LNCAP (cell line): ENCODE results near the gene RYR1.

ENCODE experiments used
- TF ChIP-seq, protein P1 (sequence below): fragments of 450-650 bp; IDR thresholded peaks from 2 replicates; pipeline ENCODE4 v1.5.1; 2017; ENCODE audit warnings: mild to moderate bottlenecking

RYR1 gene

DNA sequence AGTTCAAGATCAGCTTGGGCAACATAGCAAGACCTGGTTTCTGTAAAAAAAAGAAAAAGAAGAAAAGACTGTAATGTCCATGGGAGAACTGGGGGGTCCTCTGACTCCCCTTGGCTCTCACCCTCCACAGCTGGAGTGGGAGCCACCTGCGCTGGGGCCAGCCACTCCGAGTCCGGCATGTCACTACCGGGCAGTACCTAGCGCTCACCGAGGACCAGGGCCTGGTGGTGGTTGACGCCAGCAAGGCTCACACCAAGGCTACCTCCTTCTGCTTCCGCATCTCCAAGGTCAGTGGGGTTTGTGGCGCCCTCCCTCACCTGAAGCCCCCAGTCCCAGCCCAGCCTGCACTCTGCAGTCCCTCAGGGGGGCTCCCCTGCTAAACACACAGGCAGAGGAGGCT, 14.7 kb downstream of the RYR1 start:
- TF ChIP-seq, protein P1, sequence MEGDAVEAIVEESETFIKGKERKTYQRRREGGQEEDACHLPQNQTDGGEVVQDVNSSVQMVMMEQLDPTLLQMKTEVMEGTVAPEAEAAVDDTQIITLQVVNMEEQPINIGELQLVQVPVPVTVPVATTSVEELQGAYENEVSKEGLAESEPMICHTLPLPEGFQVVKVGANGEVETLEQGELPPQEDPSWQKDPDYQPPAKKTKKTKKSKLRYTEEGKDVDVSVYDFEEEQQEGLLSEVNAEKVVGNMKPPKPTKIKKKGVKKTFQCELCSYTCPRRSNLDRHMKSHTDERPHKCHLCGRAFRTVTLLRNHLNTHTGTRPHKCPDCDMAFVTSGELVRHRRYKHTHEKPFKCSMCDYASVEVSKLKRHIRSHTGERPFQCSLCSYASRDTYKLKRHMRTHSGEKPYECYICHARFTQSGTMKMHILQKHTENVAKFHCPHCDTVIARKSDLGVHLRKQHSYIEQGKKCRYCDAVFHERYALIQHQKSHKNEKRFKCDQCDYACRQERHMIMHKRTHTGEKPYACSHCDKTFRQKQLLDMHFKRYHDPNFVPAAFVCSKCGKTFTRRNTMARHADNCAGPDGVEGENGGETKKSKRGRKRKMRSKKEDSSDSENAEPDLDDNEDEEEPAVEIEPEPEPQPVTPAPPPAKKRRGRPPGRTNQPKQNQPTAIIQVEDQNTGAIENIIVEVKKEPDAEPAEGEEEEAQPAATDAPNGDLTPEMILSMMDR = no peak

DNA sequence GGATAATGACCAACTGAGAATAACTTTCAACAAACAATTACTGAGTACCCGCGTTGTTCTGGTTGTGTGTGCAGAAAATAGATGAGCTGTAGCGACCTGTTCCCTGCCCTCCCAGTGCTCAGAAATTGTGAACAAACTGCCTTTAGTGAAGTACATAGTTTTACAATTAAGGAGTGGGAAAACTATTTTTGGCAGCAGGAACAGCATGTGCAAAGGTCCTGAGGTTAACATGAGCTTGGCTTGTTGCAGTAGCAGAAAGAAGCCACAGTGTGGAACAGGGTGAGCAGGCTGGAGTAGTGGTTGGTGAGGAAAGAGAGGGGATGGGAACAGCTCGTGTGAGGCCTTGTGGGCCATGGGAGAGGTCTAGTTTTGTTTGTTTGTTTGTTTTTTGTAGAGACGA, 16.0 kb downstream of the RYR1 start:
- TF ChIP-seq, protein P1 = no peak

DNA sequence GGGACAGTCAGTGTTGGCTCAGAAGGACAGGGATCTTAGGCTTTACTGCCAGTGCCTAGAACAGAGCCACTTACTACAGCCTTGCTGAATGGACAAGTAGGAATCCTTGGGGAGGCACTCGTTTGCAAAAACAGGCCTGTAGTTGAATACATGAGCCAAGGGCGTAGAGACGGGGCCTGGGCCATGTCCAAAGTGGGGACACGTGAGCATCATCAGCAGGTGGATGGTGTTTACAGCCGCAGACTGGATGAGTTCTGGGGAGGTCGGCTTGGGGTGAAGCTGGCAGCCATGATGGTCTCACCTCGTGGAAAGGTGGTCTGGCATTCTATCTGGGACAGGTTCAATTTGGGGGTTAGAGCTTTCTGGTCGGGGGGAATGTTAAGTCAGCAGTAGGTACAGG, 17.5 kb downstream of the RYR1 start:
- TF ChIP-seq, protein P1 = no peak

DNA sequence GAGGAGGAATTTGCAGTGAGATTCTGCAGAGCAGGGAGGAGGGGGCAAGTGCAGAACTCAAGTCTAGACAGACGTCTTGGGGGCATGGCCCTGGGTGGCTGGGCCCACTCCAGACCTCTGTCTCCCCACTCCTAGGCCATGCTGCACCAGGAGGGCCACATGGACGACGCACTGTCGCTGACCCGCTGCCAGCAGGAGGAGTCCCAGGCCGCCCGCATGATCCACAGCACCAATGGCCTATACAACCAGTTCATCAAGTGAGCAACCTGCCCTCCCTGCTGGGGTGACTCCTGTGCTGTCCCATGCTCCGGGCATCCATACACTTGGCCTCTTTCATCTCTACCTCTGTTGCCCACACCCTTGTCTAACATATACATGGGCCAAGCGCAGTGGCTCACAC, 18.1 kb downstream of the RYR1 start:
- TF ChIP-seq, protein P1 = no peak

DNA sequence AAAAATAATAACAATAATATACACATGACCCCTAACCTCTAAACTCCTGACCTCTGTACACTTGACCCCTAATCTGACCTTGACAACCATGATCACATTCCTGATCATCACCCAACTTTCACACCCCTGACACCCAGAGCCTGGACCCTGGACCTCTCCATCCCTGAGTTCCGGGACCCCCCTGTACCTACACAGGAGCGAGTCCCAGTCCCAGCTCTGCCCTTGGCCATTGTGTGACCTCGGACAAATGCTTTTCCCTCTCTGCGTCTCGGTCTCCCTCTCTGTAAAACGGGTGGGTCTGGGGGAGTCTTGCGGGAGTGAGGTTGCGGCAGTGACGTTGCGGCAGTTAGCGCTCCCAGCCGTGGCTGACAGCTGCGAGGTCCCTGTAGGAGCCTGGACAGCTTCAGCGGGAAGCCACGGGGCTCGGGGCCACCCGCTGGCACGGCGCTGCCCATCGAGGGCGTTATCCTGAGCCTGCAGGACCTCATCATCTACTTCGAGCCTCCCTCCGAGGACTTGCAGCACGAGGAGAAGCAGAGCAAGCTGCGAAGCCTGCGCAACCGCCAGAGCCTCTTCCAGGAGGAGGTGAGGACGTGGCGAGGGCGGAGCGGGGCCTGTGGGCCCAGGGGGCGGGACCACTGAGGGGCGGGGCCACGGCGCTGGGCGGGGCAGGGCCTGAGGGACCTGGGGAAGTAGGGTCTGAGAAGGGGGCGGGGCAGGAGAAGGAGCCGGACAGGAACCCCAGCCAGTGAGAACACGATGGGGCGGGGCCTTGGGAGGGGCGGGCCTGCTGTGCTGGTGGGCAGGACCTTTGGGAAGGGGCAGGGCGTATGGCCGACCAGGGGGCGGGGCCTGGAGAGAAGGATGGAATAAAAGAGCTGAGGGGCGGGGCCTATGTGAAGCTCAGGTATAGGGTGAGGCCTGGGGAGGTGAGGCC, 19.2 kb downstream of the RYR1 start:
- TF ChIP-seq, protein P1 = no peak

DNA sequence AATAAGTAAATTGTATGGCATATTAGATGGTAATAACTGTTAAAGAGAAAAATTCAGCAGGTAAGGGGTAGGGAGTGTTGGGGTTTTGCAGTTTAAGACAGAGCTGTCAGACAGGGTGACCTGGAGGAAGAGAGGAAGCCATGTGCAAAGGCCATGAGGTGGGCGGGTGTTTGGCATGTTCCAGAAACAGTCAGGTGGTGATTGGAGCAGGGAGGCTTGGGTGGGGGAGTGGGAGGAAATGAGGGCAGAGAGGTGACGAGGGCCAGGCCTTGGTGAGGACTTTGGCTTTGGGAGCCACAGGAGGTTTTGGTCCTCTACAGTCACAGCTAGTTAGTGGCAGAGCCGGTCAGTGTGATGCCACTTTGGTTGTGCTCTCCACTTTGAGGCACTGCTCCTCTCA, 20.1 kb downstream of the RYR1 start:
- TF ChIP-seq, protein P1 = no peak

DNA sequence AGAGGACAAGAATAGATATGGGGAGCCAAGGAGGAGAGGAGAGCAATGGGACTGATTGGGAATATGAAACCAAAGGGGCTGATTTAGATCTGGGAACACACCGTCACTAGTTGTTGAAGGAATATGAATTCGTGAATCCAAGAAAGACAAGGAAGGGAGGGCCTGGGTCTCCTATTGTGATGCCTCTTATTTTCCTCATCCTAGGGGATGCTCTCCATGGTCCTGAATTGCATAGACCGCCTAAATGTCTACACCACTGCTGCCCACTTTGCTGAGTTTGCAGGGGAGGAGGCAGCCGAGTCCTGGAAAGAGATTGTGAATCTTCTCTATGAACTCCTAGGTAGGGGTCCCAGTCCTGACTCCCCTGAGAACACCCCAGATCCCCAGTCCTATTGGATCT, 21.5 kb downstream of the RYR1 start:
- TF ChIP-seq, protein P1 = no peak

DNA sequence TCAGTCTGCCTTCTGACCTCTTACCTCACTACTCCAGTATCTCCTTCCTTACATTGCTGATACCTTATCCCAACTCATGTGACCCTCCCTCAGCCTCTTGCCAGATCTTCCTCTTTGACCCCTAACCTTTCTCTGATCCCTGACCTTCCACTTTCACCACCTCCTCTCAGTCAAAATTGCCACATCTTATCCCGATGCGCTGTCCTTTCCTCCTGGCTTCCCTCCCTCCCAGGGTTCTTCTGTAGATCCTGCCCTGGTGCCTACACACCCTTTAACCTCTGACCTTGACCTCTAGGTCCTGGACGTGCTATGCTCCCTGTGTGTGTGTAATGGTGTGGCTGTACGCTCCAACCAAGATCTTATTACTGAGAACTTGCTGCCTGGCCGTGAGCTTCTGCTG, 23.7 kb downstream of the RYR1 start:
- TF ChIP-seq, protein P1 = no peak
